TTC549 (cell line): ENCODE data around the gene TNFRSF25.
"Not testable (repeated sequence)": the region's sequence is repeated elsewhere in the genome, so short reads cannot be mapped to it uniquely, and the experiment has no call there.

Experiments
- FAIRE-seq: peaks from 2 replicates; lab custom pipeline; 2012; peaks lifted over from hg19 to GRCh38; lab: Jason Lieb, UNC

TNFRSF25 gene

DNA sequence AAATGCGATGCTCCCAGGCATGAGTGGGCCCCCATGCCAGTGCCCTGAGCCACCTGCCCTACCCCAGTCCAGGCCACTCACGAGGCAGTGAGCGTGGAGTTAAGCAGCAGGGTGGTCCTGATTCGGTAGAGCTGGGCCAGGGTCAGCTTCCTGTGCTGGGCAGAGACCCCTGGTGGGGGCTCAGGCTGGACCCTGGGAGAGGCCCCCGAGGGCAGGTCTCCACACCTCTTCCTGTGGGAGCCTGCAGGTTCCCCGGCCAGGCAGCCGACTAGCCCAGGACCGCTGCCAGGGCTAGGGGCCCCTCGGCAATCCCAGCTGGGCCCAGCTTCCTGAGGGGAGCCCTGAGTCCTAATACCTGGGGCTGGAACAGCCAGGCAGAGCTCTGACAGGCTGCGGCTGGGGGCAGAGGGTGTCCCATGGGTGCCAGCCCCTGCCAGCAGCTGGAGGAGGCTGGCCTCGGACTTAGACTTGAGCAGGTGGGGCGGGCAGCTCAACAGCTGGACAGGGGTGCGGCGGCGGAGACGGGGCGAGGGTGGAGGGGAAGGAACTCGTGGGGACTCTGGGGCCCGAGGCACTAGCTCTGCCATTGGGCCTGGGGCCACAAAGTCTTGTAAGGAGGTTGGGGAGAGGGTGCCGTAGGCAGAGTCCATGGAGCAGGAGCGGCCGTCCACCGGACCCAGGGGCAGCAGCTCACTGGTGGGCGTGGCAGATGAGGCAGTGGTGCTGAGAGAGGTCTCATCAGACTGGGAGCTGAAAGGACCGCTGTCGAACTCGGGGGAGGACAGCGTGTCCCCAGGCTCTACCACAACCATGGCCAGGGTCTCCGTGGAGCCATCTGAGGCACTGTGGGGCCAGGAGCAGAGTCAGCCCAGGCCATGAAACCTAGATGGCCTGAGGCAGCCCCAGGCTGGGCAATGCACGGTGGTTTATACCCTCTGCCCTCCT, 2.0 kb upstream of the TNFRSF25 start:
- no peak for FAIRE-seq

DNA sequence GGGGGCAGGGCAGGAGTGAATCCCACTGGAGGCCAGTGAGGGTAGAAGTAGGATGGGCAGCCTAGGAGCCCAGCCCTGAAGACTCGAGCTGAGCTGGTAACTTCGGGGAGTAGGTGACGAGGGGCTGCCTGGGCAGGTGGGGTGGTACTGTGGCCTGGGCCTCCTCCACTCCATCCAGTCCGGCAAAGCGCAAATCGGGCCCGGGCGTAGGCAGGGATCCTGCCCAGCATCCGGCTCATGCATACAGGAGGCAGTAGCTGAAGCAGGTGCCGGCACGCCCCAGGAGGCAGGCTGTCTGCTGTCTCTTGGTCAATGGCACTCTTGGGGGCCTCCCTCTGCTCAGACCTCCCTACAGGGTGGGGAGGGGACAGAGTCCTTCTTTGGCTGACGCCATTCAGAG, 1.3 kb upstream of the TNFRSF25 start:
- FAIRE-seq, result no peak

DNA sequence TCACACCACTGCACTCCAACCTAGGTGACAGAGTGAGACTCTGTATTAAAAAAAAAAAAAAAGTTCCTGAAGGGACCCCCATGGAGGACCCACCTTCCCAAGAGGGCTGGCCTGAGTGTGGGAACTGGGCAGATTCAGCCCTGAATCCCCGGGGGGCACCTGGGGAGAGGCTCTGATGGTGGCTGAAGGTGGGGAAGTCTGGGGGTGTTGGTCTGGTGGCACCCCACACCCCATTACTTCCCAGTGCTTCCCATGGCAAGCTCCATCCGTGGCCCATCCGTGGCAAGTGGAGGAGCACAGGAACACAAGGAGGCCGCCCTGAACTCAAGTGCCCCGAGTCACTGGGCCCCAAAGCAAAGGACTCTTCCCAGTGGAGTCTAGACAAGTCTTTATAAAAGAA, 778 bp upstream of the TNFRSF25 start:
- no peak for FAIRE-seq

DNA sequence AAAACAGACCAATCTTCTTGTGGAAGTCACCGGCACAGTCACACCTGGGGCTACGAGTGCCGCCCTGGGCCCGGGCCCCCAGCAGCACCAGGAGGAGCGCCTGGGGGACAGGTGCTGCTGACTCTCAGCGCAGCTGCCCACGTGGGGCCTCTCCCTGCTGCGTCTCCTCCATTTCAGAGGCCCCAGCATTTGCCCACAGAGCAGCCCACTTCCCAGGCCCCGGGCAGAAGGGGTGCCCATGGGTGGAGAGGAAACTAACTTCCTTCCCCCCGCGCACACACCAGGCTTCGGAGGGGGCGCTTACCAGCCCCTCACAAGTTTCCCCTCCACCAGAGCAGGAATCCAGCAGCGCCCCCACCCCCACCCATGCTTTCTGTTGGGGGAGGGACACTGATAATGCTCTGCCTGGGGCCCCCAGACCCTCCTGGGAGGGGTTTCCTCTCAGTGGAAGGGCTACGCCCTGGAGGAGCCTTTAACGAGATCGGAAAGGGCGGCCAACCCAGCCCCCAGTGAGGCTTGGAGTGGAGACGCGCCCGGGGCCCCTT, 440 bp downstream of the TNFRSF25 start:
- no peak for FAIRE-seq

DNA sequence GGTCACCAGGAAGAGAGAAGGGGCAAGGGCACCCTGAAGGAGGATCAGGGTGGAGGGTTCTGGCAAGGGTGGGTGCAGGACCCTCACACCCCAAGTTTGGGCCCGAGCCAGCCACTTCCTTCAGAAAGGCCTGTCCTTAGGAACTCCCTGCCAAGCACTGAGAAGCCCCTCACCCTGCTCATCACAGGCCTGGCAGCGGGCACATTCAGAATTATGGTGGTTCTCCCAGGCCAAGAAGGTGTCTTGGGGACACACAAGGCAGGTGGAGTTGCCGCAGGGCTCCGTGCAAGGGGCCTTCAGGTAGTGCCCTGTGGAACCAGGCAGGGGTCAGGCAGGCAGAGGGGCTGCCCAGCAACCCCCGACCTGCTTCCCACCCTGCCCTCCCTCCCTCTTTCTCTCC, 1.1 kb downstream of the TNFRSF25 start:
- FAIRE-seq, result no peak

DNA sequence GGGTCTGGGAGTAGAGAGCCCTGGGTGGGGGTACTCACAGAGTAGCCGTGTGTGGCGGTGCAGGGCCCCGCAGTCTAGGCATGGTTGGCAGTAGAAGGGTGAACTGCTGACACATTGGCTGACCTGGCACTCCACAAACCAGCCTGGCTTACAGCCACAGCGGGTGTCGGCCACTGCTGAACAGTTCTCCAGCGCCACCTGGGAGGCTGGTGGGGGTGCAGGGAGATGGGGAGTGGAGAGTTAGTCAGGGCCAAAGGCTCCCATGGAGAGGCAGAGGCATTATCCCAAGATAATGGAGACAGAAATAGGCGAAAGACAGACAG, 1.5 kb downstream of the TNFRSF25 start:
- FAIRE-seq, result no peak

DNA sequence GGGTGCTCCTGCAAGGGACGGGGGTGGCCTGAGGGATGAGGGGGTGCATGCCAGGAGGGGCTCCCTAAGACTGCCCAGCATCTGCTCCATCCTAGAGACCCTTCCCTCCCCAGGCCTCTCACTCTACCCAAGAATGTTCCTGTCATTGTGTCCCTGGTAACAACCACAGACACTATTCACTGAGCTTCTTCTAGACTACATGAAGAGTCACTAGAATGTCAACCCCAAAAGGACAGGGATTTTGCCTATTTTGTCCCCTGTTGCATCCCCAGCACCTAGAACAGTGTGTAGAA, 2.9 kb downstream of the TNFRSF25 start:
- FAIRE-seq, result no peak

DNA sequence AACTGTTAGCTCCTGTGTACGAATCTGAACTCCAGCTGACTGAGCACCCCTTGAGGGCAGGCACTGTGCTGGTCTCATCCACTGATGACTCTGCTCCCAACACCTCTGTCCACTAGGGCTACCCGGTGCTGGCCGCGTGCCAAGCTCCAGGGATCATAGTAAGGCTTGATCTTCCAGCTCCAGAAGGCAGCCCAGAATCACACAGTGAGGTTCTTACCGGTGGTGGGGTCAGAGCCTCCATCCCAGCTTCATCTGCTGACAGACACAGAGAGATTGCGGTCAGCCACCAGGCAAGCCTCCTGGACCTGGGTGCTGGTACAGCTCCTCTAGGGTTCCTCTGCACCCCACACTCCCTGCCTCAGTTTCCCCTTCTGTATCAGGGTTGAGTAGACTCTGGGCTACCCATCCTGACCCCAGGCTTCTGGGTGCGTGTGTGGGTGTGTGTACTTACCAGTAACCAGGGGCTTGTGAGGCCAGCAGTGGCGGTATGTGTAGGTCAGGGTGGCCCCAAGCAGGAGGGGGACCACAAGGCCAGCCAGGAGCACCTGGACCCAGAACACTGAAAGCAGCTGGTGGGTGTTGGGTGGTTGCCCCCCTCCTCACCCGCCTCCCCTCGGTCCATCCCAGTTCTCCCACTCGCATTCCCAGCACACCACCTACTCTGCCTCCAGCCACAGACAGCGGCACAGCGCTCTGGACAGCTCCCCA, 3.4 kb downstream of the TNFRSF25 start:
- no peak for FAIRE-seq

DNA sequence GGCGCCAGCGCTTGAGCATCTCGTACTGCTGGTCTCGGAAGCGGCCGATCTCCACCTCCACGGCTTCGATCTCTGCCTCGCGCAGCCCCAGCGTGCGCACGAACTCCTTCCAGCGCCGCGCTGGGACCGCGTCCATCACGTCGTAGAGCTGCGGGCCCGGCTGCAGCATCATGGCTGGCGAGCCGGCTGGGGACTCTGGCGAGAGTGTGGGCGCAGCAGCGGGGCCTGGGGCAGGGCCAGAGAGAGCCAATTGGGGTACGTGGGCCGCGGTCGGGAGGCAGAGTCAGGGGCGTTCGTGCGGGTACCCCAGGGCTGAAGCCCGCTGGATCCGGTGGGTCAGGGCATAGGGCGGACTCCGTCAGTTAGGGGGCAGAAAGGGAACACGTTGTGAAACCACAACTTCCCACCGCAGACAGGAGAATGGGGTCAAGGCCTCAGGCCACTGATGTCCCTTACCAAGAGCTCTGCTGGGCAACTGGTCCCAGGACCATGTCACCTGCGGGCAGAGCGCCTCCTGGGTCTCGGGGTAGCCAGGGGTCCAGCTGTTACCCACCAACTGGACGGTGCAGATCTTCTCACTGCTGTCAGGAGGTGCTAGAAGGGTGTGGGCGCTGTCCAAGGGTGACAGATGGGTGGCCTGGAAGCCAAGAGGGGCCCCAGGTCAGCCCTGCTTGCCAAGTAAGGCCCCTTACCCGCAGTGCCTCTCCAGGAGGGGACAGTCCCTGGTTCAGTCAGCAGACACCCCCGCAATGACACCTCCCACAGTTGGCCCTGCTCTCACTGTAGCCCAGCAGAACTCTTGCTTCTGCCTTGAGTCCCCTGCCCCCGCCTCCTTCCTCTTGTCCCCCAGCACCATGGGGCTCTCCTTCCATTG, 4.2 kb downstream of the TNFRSF25 start:
- no peak for FAIRE-seq

DNA sequence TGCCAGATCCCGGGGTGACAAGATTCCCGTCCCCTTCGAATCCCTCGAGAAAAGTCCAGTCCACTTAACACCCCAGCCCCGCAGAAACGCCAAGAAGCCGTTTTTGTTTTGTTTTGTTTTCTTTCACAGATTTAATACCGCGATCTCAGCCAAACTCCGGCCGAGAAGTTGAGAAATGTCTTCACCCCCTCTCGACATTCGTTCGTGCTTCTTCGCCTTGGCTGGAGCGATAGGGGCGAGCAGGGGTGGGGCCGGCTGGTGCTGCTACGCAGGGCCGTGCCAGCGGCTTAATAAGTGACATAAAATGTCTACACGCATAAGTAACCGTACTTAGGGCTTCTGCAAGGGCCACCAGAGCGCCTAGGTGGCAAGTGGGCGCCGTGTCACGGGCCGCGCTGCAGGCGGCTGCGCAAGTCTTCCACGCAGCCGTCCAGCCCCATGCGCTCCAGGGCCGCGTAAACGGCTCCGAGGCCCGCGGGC, 4.9 kb downstream of the TNFRSF25 start:
- no peak for FAIRE-seq

DNA sequence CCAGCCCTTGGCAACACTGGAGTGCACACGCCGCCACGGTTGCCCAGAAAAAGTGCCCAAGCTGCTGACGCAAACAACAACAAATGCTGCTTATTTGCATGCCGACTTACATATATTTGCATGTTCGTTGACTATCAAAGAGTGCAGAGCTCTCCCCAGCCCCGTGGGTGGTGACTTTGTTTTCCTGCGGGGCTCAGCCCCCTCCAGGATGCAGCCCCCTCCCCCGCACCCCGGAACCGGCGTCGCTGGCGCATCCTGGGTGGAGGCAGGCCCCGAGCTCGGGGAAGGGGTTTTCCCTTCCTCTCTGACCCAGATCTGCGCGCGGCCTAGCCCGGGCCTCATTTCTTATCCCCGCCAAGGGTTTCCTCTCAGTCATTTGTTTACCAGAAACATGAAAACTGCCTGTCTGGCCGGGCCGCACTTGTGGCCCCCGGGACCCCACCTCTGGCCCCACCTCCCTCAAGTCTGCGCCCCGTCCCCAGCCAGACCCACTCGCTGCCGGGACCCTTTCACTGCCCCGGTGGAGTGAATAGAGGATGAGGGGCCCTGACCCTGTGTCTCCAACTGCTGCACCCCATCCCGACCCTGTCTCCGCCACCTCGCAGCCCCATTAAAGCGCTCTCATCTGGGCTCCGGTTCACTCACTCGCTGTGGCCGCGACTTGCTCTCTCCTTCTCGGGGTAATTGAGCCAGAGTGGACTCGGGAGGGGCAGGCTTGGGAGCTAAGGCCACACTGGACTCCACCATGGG, 5.5 kb downstream of the TNFRSF25 start:
- no peak for FAIRE-seq

DNA sequence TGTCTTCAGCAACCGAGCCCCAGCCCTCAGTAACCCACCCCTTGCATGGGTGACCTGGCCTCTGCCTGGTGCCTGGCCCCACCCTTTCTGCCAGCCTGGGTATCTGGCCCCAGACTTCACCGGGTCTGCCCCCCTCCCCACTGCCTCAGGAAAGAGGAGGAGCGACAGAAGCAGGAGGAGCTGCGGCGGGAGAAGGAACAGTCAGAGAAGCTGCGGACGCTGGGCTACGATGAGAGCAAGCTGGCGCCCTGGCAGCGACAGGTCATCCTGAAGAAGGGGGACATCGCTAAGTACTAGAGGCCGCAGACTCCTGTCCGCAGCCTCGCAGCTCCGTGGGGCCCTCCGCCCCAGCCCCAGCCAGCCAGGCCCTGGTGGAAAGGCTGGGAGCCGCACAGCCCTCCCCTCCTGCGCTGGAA, 6.1 kb downstream of the TNFRSF25 start:
- FAIRE-seq, result no peak

DNA sequence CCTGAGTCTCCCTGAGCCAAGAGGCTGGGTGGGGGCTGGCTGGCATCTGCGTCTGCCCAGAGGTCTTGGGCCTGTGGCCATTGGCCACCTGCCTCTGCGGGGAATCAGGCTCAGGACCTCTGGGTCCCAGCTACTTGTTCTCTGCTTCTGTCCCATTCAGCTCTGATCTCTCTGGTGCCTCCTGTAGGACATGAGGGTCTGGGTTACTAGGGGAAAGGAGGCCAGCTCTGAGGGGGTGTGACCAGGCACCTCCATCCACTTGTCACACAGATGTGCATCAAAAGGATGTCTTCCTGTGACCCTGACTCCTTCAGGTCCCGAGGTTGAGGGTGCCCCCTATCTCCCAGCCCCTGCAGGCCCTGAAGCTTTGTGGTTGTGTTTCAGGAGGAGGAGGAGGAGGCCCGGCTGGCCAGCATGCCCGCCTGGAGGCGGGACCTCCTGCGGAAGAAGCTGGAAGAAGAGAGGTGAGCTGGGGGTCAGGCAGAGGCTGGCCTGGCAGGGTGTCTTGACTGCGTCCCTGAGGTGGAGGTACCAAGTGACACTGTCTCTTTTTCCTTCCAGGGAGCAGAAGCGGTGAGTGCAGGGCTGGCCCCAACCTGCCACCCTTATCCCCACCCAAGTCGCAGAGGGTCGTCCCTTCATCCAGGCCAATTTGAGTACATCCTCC, 9.0 kb downstream of the TNFRSF25 start:
- FAIRE-seq, result no peak

DNA sequence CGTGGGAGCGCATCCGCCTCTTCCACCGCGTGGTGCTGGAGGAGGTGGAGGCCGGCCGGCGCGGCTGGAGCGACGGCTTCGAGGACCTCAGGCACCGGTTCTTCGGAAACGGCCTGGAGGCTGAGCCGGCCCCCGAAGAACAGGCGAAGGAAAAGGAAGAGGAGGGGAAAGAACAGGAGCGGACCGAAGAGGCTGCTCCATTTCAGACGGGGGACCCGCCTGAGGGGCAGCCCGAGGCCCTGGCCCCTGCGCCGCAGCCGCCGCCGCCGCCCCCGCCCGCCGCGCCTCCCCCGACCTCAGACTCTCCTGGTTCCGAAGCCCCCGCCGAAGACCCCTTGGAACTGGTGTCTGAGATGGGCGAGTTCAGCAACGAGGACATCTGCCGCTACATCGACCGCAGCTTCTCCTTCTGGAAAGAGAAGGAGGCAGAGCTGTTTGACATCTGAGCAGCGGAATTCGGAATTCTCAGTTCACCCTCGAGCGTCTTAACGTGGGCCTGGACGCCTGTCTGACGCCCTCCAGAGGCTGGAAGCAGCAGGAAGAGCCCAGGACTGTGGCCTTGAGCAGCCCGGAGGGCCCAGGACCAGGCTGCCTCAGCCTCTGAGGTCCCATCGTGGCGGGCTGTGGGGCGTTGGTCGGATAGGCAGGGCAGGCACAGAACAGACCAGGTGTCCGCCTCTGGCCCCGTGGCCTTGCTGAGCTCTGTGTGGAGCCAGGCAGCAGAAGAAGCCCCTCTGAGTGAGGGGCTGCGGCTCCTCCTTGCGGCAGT, 10.0 kb downstream of the TNFRSF25 start:
- not testable (repeated sequence) for FAIRE-seq

DNA sequence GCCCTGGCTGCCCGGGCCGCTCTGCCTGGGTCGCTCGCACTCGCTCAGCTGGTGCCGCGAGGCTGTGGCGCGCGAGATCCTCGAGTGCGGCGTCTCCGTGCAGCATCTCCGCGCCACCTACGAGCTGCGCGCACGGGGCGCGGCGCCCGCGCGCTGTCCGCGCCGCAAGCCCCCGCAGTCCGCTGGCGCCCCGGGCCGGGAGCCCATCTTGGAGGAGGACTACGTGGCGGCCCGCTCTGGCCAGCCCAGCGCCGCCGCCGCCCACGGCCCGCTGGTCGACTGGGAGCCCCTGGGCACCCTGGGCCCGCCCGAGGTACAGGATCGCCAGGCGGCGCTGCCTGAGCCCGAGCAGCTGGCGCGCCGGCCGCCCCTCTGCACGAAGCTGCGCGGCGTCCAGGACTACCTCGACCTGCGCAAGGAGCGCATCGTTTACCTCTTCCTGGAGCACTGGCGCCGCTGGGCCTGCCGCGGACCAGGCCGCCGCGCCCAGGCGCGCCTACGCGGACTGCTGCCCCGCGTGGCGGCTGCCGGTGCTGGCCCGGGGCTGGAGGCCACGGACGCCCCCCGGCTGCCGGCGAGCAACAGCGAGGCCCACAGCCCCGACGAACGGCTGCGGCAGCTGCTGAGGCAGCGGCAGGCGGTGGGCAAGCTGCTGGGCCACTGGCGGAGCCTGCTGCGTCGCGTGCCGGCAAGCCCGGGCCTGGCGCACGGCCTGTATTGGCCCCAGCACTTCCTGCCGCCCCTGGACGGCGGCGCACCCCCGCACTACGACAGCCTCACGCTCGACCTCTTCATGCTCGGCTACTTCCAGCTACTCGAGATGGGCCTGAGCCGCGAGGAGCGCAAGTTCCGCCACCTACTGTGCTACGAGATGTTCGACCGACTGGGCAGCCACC, 10.9 kb downstream of the TNFRSF25 start:
- no peak for FAIRE-seq

DNA sequence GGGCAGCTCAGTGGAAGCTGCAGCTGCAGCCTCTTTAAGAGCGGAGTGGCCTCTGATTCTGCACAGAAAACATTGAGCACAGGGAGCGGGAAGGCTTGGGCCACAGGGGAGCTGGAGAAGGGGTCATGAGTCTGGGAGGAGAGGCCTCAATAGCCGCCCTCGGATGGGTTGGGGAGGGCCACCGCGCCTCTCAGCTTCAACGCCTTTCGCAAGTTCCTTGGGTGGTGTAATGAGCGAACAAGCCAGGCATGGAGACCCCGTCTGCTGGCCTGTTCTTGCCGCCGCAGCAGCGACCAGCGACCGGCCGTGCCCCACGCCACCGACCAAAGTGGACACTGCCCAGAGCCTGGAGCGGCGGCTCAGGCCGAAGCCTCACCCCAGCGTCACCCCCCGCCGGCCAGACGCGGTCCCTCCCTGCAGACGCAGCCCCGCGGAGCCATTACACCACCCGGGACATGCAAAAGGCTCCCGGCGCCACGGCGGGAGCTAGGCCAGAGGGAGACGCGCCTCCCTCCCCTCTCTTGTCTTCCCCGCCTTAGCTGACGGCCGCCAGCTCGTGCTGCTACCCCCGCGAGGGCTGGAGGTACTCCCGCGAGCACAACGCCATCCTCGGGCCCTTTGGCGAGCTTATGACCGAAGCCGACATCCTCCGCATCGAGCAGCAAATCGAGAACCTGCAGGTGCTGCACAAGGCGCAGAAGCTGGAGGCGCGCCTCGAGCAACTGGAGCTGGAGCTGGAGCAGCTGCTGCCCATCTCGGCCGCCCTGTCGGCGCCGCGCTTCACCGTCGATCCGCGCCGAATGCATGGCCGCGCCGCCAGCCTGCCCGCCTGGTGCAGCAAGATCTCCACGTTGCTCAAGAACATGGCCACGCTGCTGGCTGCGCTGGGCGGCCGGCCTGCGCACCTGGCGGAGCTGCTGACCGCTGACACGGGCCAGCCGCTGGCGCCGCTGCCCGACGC, 11.8 kb downstream of the TNFRSF25 start:
- not testable (repeated sequence) for FAIRE-seq

DNA sequence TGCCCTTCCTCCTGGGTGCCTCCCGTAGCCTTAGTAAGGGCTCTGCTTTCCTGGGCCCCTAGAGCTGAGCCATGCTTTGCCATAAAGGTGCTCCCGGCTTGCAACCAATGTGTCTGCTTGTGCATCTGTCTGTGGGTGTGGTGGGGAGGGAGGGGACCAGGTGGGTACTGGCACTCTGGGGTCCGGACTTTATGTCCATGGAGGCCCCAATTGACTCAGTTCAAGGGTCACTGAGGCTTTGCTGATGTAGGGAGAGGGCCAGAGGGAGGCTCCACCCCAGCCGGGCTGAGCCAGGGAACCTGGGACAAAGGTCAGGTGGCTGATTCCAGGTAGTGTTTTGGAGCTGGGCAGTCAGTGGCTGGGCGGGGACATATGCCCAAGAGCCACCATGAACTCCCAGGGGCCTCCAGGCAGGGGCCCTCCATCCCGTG, 15.0 kb downstream of the TNFRSF25 start:
- no peak for FAIRE-seq

DNA sequence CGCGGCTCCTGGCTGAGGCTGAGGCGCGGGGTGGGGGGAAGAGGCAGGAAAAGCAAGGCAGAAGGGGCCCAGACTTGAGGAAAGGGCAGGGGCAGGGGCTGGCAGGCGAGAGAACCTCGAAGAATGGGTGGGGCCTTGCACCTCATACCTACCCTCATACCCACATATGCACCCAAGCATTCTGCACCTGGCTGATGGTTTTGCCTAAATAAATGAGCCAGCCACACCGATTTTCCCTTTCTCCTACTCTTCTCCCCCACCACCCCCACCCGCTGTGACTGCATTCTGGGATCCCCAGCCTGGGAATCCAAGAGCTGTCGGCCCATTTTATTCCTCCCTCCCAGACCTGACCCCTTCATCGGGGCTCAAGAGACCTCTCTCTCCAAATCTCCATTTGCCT, 15.5 kb downstream of the TNFRSF25 start:
- FAIRE-seq, result not testable (repeated sequence)
